Measurements from ENCODE around the gene NACC2.
A peak's percentile ranks its signal among the peaks of the same experiment; 100 is the strongest.

NACC2 gene

GRCh38 chr9:136011376-136011702, 83.8 kb downstream of the NACC2 start:
- peak; percentile 48 for DNase-seq

- DNase-seq = no peak
Measured at GRCh38 chr9:136010615-136011361, 84.3 kb downstream of the NACC2 start.

GRCh38 chr9:136010176-136010575, 84.9 kb downstream of the NACC2 start:
- DNase-seq = peak; percentile 4

- DNase-seq = no peak
Measured at GRCh38 chr9:136009516-136009915, 85.6 kb downstream of the NACC2 start.

GRCh38 chr9:136008693-136008997, 86.4 kb downstream of the NACC2 start:
- no peak for DNase-seq

GRCh38 chr9:136007934-136008692, 87.0 kb downstream of the NACC2 start:
- no peak for DNase-seq

- DNase-seq = no peak
Measured at GRCh38 chr9:136007276-136007933, 87.7 kb downstream of the NACC2 start.

GRCh38 chr9:136006169-136006568, 88.9 kb downstream of the NACC2 start:
- no peak for DNase-seq

GRCh38 chr9:136004712-136005111, 90.4 kb downstream of the NACC2 start:
- no peak for DNase-seq

GRCh38 chr9:136004219-136004618, 90.9 kb downstream of the NACC2 start:
- no peak for DNase-seq

- no peak for DNase-seq
Measured at GRCh38 chr9:136003411-136004218, 91.5 kb downstream of the NACC2 start.

GRCh38 chr9:136002881-136003280, 92.2 kb downstream of the NACC2 start:
- DNase-seq = no peak

- no peak for DNase-seq
Measured at GRCh38 chr9:136002215-136002614, 92.9 kb downstream of the NACC2 start.

- DNase-seq = no peak
Measured at GRCh38 chr9:136001231-136001630, 93.9 kb downstream of the NACC2 start.

- no peak for DNase-seq
Measured at GRCh38 chr9:135998410-135999071, 96.5 kb downstream of the NACC2 start.

GRCh38 chr9:135998016-135998380, 97.1 kb downstream of the NACC2 start:
- DNase-seq = no peak

- DNase-seq = no peak
Measured at GRCh38 chr9:135997090-135998015, 97.7 kb downstream of the NACC2 start.

GRCh38 chr9:135995816-135996215, 99.3 kb downstream of the NACC2 start:
- DNase-seq = no peak

- no peak for DNase-seq
Measured at GRCh38 chr9:135994501-135995192, 100.4 kb downstream of the NACC2 start.

- DNase-seq = no peak
Measured at GRCh38 chr9:135993765-135994500, 101.2 kb downstream of the NACC2 start.
